MG63 (cell line): ENCODE measurements around the gene ERC1. TPM values are rescaled to one million over a fixed set of nuclear protein-coding genes. Genes with fewer than 3 reads are reported as not detected.
"Not testable (repeated sequence)": the region's sequence is repeated elsewhere in the genome, so short reads cannot be mapped to it uniquely, and the experiment has no call there.

Source experiments
- DNase-seq: peaks from one replicate; pipeline ENCODE4 v3.0.0-alpha.2; 2020
- H3K27me3 ChIP-seq: fragments of 250-450 bp; sonication (Bioruptor Pico); 2 replicates; pipeline ENCODE4 v1.5.1; 2020; ENCODE audit warnings: mild to moderate bottlenecking, moderate library complexity
- H3K36me3 ChIP-seq: fragments of 250-450 bp; sonication (Bioruptor Pico); 2 replicates; pipeline ENCODE4 v1.5.1; 2020; ENCODE audit warnings: mild to moderate bottlenecking, moderate library complexity
- H3K4me3 ChIP-seq: fragments of 250-450 bp; sonication (Bioruptor Pico); 2 replicates; pipeline ENCODE4 v1.5.1; 2020; ENCODE audit warnings: mild to moderate bottlenecking, moderate library complexity
- H3K9me3 ChIP-seq: fragments of 250-450 bp; sonication (Bioruptor Pico); 2 replicates; pipeline ENCODE4 v1.5.1; 2020; ENCODE audit warnings: mild to moderate bottlenecking, moderate library complexity
- total RNA-seq: library from RNA; depleted of rRNA; stranded (reverse); fragments of >200 nt; shearing (Covaris generic); gene quantifications from 2 replicates; pipeline ENCODE4 v1.2.3, GENCODE V29; 2014; ENCODE audit warnings: low replicate concordance

ERC1 gene
- total RNA-seq, 1 experiment from 2014 or later, result 24.4 TPM

DNA sequence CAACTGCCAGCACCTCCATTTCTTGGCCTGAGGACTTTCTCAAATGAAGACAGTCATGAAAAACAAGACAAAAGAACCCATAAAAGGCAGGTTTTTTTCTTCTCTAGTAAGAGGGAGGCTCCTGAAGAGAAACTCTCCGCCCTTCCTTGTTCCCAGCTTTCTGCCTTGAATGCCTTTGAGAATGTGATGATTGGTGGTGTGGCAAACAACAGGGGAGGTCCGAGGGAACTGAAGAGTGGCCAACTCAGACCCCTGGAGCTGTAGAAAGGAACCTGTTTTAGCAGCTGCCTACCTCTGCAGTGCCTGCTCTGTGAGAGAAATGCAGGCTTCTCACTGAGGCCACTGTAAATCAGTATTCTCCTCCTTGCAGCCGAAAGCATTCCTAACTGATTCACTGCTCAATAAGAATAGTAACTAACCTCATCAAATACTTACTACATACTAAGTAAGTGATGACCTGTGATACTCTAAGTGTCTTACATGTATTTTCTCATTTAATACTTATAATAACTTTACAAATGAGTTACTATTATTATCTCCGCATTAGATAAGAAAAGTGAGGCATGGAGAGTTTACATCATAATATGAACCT, 16.7 kb upstream of the ERC1 start:
- Histone ChIP-seq H3K27me3 (no peaks in the 10 kb centered on the region), H3K9me3 (no peaks in the 10 kb centered on the region), H3K4me3 (no peak overlapping the region), H3K36me3 (no peaks in the 10 kb centered on the region; the same call in 1 of the 2 replicates)
- DNase-seq, result no peak

DNA sequence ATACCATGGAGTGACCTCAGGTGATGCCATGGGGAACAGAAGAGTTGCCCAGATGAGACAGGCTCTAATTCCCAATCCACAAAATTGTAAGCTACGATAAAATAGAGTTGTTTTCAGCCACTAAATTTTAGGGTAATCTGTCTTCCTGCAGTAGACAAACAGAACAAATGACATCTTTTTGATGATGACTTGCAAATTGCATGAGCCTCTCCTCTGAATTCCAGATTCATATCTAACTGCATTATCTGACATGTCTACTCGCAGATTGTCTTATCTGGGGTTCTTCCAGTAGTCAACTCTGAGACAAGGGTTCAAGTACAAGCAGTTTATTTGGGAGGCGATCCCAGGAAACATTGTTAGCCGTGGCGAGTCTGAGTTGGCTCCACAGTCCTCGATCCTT, 14.4 kb upstream of the ERC1 start:
- no peaks in the 10 kb centered on the region for H3K27me3 ChIP-seq

DNA sequence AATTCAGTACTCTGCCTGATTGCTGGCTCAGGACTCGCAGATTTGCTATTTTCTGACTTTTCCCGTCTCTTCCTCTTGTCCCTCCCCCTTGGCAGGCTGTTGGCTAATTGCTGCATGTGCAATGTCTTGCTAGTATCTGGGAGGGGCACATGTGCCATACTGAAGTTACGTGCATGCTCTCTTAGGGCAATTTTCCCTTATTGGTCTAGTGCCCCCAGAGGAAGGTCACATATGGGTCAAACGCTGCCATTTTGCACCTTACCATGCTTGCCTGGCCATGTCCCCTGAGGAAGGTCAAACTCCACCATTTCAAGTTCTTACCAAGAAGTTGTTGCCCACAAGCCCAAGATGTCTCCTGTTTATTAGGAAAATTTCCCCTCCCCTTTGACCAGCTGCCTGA, 13.9 kb upstream of the ERC1 start:
- H3K36me3 ChIP-seq, result no peaks in the 10 kb centered on the region; the same call in 1 of the 2 replicates
- H3K27me3 ChIP-seq, result no peaks in the 10 kb centered on the region
- DNase-seq, result no peak
- no peak overlapping the region for H3K4me3 ChIP-seq
- H3K9me3 ChIP-seq, result no peaks in the 10 kb centered on the region

More for the DNA sequence above, 14.4 kb upstream of the ERC1 start:
- Histone ChIP-seq H3K9me3 (no peaks in the 10 kb centered on the region), H3K36me3 (no peaks in the 10 kb centered on the region; the same call in 1 of the 2 replicates), H3K4me3 (no peak overlapping the region)
- no peak for DNase-seq

DNA sequence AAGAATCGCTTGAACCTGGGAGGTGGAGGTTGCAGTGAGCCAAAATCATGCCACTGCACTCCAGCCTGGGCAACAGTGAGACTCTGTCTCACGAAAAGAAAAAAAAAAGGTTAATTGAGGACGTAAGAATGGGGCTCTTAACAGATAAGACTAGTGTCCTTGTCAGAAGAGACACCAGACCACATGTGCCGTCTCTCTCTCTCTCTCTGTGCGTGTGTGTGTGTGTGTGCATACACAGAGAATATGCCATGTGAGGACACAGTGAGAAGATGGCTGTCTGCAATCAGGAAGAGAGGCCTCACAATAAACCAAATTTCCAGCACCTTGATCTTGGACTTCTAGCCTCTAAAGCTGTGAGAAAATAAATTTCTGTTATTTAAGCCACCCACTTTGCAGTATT, 11.7 kb upstream of the ERC1 start:
- no peak for DNase-seq
- no peaks in the 10 kb centered on the region for H3K27me3 ChIP-seq

DNA sequence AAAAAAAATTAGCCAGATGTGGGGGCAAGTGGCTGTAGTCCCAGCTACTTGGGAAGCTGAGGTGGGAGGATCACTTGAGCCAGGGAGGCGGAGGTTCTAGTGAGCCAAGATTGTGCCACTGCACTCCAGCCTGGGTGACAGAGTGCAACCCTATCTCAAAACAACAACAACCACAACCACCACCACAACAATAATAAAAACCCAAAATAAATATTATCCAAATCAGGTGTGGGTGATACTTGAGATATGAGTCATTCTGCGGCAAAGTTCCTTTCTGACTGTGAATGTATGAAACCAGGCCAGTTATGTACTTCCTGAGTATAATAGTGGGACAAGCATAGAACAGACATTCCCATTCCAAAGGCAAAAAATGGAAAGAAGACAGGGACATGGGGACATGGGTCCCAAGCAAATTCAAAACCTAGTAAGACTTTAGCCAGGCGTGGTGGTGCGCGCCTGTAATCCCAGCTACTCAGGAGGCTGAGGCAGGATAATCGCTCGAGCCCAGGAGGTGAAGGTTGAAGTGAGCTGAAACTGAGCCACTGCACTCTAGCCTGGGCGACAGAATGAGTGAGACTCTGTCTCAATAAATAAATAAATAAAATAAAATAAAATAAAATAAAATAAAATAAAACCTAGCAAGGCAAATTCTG, 9.7 kb upstream of the ERC1 start:
- DNase-seq, result no peak
- Histone ChIP-seq H3K27me3 (no peaks in the 10 kb centered on the region), H3K36me3 (no peaks in the 10 kb centered on the region; the same call in 1 of the 2 replicates), H3K4me3 (no peak overlapping the region), H3K9me3 (no peaks in the 10 kb centered on the region)

More for the DNA sequence above, 11.7 kb upstream of the ERC1 start:
- H3K36me3 ChIP-seq, result no peaks in the 10 kb centered on the region; the same call in 1 of the 2 replicates
- H3K4me3 ChIP-seq, result no peak overlapping the region
- H3K9me3 ChIP-seq, result no peaks in the 10 kb centered on the region

DNA sequence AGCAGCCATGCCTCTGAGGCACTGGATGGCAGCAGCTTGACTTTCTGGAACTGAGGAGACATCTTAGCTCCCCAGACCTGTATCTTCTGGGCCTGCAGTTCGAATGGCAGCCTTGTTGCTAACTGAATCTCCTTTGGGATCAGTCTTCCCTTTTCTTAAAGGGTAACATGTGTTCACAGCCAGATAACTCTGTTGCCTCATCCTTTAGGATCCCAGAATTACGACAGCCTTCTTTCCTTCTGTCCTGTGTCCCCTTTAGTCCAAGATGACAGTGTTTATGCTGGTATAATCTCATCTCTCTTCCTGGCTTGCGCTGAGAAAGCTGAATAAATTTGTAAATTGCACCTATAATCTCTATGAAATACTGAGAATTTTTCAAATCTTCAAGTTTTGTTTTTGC, 9.1 kb upstream of the ERC1 start:
- no peak overlapping the region for H3K4me3 ChIP-seq
- DNase-seq, result no peak
- no peaks in the 10 kb centered on the region for H3K9me3 ChIP-seq
- H3K36me3 ChIP-seq, result no peaks in the 10 kb centered on the region; the same call in 1 of the 2 replicates
- H3K27me3 ChIP-seq, result no peaks in the 10 kb centered on the region

DNA sequence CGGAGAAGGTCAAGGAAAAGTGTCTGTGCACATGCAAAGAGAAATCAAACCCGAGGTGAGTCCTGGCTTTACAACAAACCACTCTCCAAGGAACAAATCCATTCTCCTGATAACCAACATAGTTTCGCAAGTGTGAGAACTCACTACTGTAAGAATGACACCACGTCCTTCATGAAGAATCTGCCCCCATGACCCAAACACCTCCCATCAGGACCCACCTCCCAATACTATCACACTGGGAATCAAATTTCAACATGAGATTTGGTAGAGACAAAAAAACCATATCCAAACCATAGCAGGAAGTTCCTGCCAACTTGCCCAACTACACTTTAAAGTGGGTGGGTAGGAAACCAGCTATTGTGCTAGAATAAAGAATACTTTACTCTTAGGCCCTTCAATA, 2.4 kb upstream of the ERC1 start:
- H3K36me3 ChIP-seq, result no peaks in the 10 kb centered on the region; the same call in none of the 2 replicates
- no peak for DNase-seq
- H3K4me3 ChIP-seq, result no peak overlapping the region
- no peaks in the 10 kb centered on the region for H3K27me3 ChIP-seq
- H3K9me3 ChIP-seq, result no peaks in the 10 kb centered on the region

DNA sequence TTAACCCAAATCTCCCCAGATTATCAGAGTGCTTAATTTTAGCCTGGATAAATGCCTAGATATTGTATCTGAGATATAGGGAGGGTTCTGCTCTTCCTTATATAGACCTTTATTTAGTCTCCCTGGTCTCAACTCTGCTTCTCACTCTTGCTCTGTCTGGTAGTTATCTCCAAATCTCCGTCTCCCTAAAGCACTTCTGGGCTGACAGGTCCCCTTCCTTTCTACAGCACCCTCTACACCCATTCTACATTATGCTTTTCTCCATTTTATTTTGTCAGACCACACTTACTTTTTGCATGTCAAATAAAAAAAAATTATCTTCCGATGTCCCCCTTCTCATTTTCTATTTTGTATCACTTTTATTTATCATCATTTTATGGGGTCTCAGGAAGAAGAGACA, 2.0 kb upstream of the ERC1 start:
- no peaks in the 10 kb centered on the region for H3K9me3 ChIP-seq
- no peaks in the 10 kb centered on the region; the same call in none of the 2 replicates for H3K36me3 ChIP-seq
- no peak for DNase-seq
- no peaks in the 10 kb centered on the region for H3K27me3 ChIP-seq
- H3K4me3 ChIP-seq, result peak overlapping the region; percentile 86

DNA sequence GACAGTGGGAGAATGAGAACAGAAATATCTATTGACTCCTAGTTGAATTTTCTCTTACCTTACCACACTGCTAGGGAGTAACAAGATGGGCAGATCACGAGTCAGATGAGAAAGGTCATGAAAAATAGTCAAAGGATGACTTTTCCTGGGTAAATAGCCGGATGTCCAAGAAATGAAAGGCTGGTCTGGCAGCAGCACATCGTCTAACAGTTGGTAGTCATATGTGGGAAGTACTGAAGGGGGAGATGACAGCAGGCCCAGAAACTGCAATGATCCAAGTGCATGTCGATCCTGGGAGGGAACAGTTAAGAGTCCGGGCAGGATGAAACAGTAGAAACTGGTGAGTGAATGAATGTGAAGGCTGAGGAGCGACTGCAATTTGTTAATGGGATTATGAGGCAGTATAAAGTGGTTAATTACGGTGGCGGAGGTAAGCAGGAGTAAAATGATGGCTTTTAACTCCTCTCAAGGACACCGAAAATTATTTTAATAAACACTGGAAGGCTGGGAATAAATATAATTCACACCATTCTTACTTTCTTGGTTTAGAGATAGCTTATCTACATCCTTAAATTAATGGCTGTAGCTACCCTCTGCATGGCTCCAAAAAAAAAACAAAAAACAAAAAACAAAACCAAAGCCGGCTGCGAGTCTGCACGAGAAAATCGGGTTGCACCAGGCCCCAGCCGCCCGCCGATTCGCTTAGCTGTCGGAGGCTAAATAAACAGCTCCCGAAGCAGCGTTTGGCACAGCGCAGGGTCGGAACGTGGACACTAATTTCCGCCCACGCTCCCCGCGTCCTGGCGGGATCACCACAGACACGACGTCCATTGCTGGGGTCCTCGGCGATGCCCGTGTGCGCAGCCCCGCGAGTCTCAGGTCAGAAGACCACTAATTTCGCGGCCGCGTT, 1.0 kb upstream of the ERC1 start:
- DNase-seq, result peak; percentile 79
- peak overlapping the region; percentile 86 for H3K4me3 ChIP-seq
- no peaks in the 10 kb centered on the region for H3K9me3 ChIP-seq
- no peaks in the 10 kb centered on the region for H3K27me3 ChIP-seq
- no peaks in the 10 kb centered on the region; the same call in none of the 2 replicates for H3K36me3 ChIP-seq

DNA sequence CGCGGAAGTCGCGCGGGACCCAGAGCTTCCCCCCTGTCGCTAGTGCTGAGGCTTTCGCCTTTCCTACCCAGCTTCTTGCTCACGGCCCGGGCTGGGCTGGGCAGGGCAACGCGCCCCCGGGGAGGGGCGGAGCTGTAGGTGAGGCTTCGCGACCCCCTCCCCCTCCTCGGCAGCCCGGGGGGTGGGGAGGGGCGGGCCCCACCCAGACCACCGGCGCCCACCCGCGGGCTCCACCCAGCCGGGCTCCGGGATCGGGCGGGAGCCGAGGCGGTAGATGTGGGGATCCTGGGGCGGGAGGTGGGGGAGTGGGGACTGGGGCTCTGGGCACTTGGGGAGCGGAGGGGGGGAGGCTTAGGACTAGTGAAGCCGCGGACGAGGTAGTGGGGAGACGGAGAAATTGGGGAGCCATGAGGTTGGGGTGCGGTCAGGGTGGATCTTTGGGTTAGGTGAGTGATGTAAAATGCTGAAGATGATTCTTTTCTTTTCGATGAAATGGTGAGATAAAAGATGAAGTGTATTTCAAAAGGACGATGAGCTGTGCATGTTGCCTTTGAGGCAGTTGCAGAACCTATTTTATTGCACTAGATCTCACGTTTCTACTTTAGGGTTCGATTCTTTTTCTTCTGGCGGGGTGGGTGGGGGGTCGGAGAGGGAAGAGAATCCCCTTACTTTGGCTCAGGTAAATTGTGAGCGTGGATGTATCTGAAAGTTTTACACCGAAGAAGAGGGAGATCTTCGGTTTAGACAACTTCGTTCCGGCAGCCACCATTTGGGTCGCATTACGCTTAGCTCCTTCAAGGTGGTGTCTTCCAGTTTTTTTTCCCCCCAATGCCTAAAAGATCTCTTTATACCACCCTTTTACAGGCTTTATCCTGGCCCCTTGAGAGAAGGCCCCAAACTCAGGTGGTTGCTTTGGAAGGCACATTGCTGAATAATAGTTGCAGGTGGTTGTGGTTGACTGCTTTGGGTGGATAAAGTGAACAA, 619 bp downstream of the ERC1 start:
- peak; percentile 74 for DNase-seq
- Histone ChIP-seq H3K9me3 (no peaks in the 10 kb centered on the region), H3K36me3 (no peaks in the 10 kb centered on the region; the same call in none of the 2 replicates), H3K27me3 (no peaks in the 10 kb centered on the region), H3K4me3 (peak overlapping the region; percentile 86)

DNA sequence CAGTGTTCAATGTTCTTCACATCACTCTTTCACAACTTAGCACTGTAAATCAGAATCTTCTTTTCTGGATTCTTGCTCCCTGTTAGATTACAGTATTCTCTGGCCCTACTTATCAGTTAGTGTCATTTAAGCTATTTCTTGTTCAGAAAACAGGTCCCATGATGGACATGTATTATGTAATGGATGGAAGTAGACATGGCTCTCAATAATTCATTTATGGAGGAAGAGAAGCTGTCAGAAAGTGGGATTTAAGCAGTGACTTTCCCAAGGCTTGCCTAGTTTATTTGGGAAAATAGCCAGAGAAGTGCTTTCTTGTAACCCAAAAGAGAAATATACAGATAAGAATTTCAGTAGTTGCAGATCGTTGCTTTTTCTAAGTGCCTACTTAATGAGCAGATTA, 1.6 kb downstream of the ERC1 start:
- Histone ChIP-seq H3K36me3 (no peaks in the 10 kb centered on the region; the same call in none of the 2 replicates), H3K9me3 (no peaks in the 10 kb centered on the region), H3K27me3 (no peaks in the 10 kb centered on the region), H3K4me3 (peak overlapping the region; percentile 86)
- no peak for DNase-seq

DNA sequence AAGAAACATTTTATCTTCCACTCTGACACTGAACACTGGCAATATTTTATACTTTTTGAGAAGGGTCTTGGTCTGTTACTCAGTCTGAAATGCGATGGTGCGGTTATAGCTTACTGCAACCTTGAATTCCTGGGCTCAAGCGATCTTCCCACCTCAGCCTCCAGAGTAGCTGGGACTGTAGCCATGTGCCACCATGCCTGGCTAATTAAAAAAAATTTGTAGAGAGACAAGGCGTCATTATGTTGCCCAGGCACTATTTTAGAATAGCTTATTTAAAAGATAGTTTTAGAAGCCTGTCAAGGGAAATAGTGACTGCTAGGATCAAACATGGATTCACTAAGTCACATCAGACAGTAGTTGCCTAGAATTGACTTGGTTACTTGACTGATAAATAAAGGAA, 5.9 kb downstream of the ERC1 start:
- Histone ChIP-seq H3K4me3 (no peak overlapping the region), H3K36me3 (peaks cover 9% of the 10 kb centered on the region), H3K9me3 (no peaks in the 10 kb centered on the region), H3K27me3 (no peaks in the 10 kb centered on the region)
- DNase-seq, result no peak

DNA sequence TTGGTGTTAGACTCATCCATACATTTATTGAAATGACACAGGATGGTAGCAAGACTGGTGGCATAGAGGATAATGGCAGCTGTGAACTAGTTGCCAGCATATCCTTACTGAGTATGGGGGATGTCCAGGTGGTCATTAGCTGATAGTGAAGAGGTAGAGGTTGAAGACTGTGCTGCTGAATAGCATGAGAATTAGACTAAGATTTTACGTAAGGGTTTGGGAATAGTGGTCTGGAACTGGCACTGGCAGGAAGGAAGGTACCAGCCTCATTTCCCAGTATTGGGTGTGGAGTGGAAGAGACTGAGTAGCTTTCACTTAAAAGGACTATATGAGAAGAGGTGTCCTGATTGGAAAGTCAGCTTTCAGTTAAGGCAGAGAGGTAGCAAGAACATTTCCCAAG, 6.5 kb downstream of the ERC1 start:
- Histone ChIP-seq H3K27me3 (no peaks in the 10 kb centered on the region), H3K4me3 (no peak overlapping the region), H3K9me3 (no peaks in the 10 kb centered on the region), H3K36me3 (peaks cover 9% of the 10 kb centered on the region)
- no peak for DNase-seq

DNA sequence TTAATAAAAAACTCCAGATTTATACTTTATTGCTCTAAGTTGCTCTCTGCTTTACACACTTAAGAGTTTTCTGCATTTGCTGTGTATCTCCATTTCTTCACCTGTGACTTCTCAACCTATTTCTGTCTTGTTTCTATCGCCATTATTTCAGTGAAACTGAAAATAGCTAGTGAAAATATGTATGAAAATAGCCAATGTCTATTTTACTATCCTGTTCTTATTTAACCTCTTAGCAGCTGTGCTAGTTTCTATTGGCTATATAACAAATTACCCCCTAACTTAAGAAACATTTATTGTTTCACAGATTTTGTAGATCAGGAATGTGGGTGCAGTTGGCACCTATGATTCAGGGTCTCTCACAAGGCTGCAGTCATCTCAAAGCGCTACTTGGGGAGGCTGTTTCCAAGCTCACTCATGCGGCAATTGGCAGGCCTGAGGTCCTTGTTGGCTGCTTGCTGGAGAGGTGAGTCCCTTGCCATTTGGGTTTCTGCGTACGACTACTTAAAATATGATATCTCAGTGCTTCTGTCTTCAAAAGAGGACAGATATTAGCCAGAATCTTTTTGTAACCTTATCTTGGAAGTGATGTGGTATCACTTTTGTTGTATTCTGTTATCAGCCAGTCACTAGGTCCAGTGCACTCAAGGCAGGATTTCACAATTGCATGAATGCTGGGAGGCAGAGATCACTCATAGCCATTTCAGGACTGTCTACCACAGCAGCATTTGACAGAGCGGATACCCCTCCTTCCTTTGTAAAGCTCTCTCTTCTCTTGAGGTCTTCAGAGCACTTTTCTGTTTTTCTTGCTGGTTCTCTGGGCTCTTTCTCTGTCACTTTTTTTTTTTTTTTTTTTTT, 7.2 kb downstream of the ERC1 start:
- H3K9me3 ChIP-seq, result no peaks in the 10 kb centered on the region
- H3K4me3 ChIP-seq, result no peak overlapping the region
- no peaks in the 10 kb centered on the region for H3K27me3 ChIP-seq
- peaks cover 11% of the 10 kb centered on the region for H3K36me3 ChIP-seq
- no peak for DNase-seq

DNA sequence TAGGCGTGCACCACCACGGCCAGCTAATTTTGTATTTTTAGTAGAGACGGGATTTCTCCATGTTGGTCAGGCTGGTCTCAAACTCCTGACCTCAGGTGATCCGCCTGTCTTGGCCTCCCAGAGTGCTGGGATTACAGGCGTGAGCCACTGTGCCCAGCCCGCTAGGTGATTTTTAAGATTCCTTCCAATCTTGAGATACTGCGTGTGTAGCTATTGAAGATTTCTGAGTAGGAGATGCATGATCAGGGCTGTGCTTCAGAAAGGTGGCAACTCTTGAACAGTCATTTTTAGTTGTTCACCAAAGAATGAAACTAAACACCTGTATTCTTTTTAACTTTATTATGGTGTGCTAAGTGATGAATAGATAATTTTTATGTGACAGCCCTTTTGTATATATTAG, 8.7 kb downstream of the ERC1 start:
- H3K27me3 ChIP-seq, H3K9me3 ChIP-seq, DNase-seq, H3K4me3 ChIP-seq: not testable (repeated sequence)
- peaks cover 17% of the 10 kb centered on the region for H3K36me3 ChIP-seq
